T-cell (primary cell): ENCODE results near the gene H2AZ2. TPM values are rescaled to one million over a fixed set of nuclear protein-coding genes. Genes with fewer than 3 reads are reported as not detected.
"Not testable (repeated sequence)": the region's sequence is repeated elsewhere in the genome, so short reads cannot be mapped to it uniquely, and the experiment has no call there.

Experiments
- ATAC-seq, 4 experiments: fragments of 200-7000 bp in 3 of 4; fragments of 150-1000 bp in 1 of 4; cut with Tn5 transposase; replicated peaks in 1 of 4; 1 replicate in 3 of 4; 2 replicates in 1 of 4; pipeline ENCODE4 v1.10.0; 2021; ENCODE audit warnings: moderate library complexity in 3 of 4, mild to moderate bottlenecking in 2 of 4, moderate number of reproducible peaks in 1 of 4
- CTCF ChIA-PET, 2 donors: fragments of 300-600 bp; sonication (Branson Sonifier 250); formaldehyde crosslinking; loops; one replicate each; lab custom pipeline; 2022; ENCODE audit warnings: antibody characterized with exemption in 2 of 2; lab: Charles Lee
- POLR2A ChIA-PET, 2 donors: fragments of 300-600 bp; sonication (Branson Sonifier 250); formaldehyde crosslinking; loops; one replicate each; lab custom pipeline; 2022; ENCODE audit warnings: antibody characterized with exemption in 2 of 2; lab: Charles Lee
- DNase-seq, 35 experiments: peaks; one replicate each; pipeline versions ENCODE4 v3.0.0 to v3.0.0-alpha.2; 2013 to 2023
- H3K27ac ChIP-seq: one replicate; pipeline ENCODE4 v1.5.1; 2013; ENCODE audit warnings: low read length
- H3K27me3 ChIP-seq, 2 experiments: replicated peaks in 1 of 2; 1 replicate in 1 of 2; 2 replicates in 1 of 2; pipeline versions ENCODE4 v1.6.1 to v1.7.0; 2013; ENCODE audit warnings: low read length in 1 of 2, mixed read lengths in 1 of 2; ENCODE audit not compliant: control insufficient read depth in 2 of 2, insufficient read depth in 2 of 2; ENCODE audit errors: extremely low read depth in 1 of 2
- H3K36me3 ChIP-seq, 2 donors: 1 replicate in 1 of 2; 2 replicates in 1 of 2; pipeline versions ENCODE4 v1.6.1 to v1.7.0; 2013; ENCODE audit warnings: low read length in 1 of 2; ENCODE audit not compliant: control insufficient read depth in 2 of 2, insufficient read depth in 1 of 2; ENCODE audit errors: extremely low read depth in 1 of 2
- H3K4me1 ChIP-seq, 2 experiments: 1 replicate in 1 of 2; 2 replicates in 1 of 2; pipeline versions ENCODE4 v1.6.1 to v1.7.0; 2013; ENCODE audit warnings: low read length in 2 of 2, mixed read lengths in 1 of 2; ENCODE audit not compliant: insufficient read depth in 2 of 2, control insufficient read depth in 1 of 2; ENCODE audit errors: extremely low read depth in 1 of 2
- H3K4me3 ChIP-seq, 2 donors: 1 replicate in 1 of 2; 2 replicates in 1 of 2; pipeline versions ENCODE4 v1.5.1 to v1.7.0; 2013; ENCODE audit warnings: mild to moderate bottlenecking in 2 of 2, low read length in 1 of 2, moderate library complexity in 1 of 2; ENCODE audit not compliant: control insufficient read depth in 1 of 2; ENCODE audit errors: extremely low read depth in 1 of 2
- H3K9me3 ChIP-seq: 2 replicates; pipeline ENCODE4 v1.7.0; 2013
- H3K27ac Mint-ChIP-seq, 2 donors: one replicate each; pipeline ENCODE4 v1.8.0; 2020 to 2021; ENCODE audit warnings: mild to moderate bottlenecking in 2 of 2, mixed read lengths in 2 of 2
- H3K27me3 Mint-ChIP-seq, 2 donors: one replicate each; pipeline ENCODE4 v1.8.0; 2021 to 2022; ENCODE audit warnings: mixed read lengths in 2 of 2
- H3K36me3 Mint-ChIP-seq: one replicate; pipeline ENCODE4 v1.8.0; 2021; ENCODE audit warnings: mixed read lengths
- H3K4me1 Mint-ChIP-seq, 3 donors: one replicate each; pipeline ENCODE4 v1.8.0; 2020 to 2022; ENCODE audit warnings: mixed read lengths in 3 of 3, mild to moderate bottlenecking in 1 of 3
- H3K4me3 Mint-ChIP-seq, 3 donors: one replicate each; pipeline ENCODE4 v1.8.0; 2020 to 2022; ENCODE audit warnings: mild to moderate bottlenecking in 3 of 3, mixed read lengths in 3 of 3, moderate library complexity in 3 of 3
- H3K9me3 Mint-ChIP-seq, 3 donors: one replicate each; pipeline ENCODE4 v1.8.0; 2020 to 2022; ENCODE audit warnings: mixed read lengths in 3 of 3
- WGBS: methylation state at CpG from one replicate; pipeline ENCODE4 v1.1.5; 2013; ENCODE audit warnings: missing lambda C conversion rate; ENCODE audit not compliant: insufficient coverage; 5-methylcytosine and 5-hydroxymethylcytosine counted together
- total RNA-seq, 35 experiments: library from RNA in 6 of 35; stranded (reverse) in 6 of 35; fragments of 120-200 nt in 1 of 35; gene quantifications; one replicate each; pipeline versions ENCODE4 v1.2.1 to v1.2.4 and lab custom pipeline; 2013 to 2026

H2AZ2 gene
- total RNA-seq, 5 donors from 2014 or later (not counting 1 experiment from before 2014, with no cell fraction given) = 151 to 177 (median 158) TPM

DNA sequence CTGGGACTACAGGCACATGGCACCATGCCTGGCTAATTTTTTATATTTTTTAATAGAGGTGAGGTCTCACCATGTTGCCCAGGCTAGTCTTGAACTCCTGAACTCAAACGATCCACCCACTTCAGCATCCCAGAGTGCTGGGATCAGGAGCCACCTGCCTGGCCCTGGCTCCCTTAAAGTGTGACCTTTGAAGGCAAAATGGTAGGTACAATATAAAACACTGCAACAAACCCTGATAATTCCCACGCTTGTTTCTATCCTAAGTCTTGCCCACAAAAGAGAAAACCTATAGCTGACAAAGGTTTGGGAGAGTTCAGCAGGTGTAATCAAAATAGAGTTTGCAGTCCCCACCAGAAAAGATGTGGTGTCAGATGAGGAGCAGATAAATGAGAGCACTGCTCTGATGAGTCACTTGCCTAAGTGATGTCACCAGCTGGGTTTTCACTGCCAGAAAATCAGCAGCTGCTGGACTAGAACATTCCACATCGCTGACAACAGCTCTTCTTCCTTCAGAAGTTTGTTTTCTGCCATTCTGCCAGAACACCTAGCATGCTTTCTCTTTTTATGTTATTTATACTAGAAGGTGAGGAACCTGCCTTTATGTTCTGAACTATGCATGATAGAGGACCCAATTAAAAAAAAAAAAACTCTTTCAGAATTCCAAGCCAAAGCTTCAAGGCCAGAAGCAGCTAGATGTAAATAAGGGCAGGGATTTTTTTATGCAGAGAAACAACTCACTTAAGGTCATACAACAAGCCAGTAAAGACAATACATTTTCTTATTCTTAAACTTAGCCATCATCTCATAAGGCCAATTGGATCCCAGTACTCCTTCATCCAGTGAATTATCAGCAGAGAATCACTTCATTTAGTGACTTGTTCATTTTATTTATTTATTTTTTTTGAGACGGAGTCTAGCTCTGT lies 19.4 kb upstream of the H2AZ2 start:
- H3K4me3 ChIP-seq = no peak overlapping the region
- DNase-seq (no peak), ATAC-seq (no peak)
- WGBS = no CpG with 5 or more reads among the region's 4 CpGs
- H3K4me1 Mint-ChIP-seq = peaks cover 0 to 4% (median 3%) of the 10 kb centered on the region in 3 donors
- H3K36me3 ChIP-seq = peaks cover 0 to 3% of the 10 kb centered on the region in 2 donors
- no peaks in the 10 kb centered on the region for H3K4me1 ChIP-seq
- POLR2A ChIA-PET = interaction anchor here in 1 of 2 donors (0.7 kb wide), 1 partner anchor 130 kb away, joined by 3 read pairs; no protein-coding TSS in a partner anchor
- H3K27me3 Mint-ChIP-seq = no peaks in the 10 kb centered on the region
- H3K9me3 ChIP-seq = no peaks in the 10 kb centered on the region
- H3K27ac ChIP-seq = no peak overlapping the region
- H3K9me3 Mint-ChIP-seq = no peaks in the 10 kb centered on the region
- no peak overlapping the region for H3K27ac Mint-ChIP-seq
- H3K27me3 ChIP-seq = peaks cover 0 to 7% of the 10 kb centered on the region in 2 experiments
- CTCF ChIA-PET = interaction anchor here (0.7 to 1.1 kb wide), 3 partner anchors 13 to 54 kb away, joined by 3 to 5 read pairs (median 3); no protein-coding TSS in a partner anchor
- H3K4me3 Mint-ChIP-seq = no peak overlapping the region
- H3K36me3 Mint-ChIP-seq = no peaks in the 10 kb centered on the region

DNA sequence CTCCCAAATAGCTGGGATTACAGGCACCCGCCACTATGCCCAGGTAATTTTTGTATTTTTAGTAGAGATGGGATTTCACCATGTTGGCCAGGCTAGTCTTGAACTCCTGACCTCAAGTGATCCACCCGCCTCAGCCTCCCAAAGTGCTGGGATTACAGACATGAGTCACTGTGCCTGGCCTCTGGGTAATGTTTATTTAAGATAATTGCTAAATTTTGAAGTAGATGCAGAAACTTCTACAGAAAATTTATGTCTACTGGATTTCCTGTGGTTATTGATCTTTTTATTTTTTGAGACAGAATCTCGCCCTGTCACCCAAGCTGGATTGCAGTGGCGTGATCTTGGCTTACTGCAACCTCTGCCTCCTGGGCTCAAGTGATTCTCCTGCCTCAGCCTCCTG lies 14.1 kb upstream of the H2AZ2 start:
- not testable (repeated sequence) for H3K27ac ChIP-seq, H3K4me1 Mint-ChIP-seq, H3K4me3 Mint-ChIP-seq, H3K36me3 Mint-ChIP-seq, H3K9me3 Mint-ChIP-seq, H3K36me3 ChIP-seq, H3K4me1 ChIP-seq, ATAC-seq, H3K4me3 ChIP-seq, H3K27ac Mint-ChIP-seq, H3K27me3 ChIP-seq, H3K9me3 ChIP-seq, H3K27me3 Mint-ChIP-seq, DNase-seq
- 80% methylated on average over 1 of the region's 4 CpGs for WGBS
- ChIA-PET POLR2A (interaction anchor here in 1 of 2 donors (0.6 kb wide), 1 partner anchor 14 kb away, joined by 3 read pairs; the partner anchor contains the start of gene H2AZ2), CTCF (interaction anchor here in 1 of 2 donors (1.2 kb wide), 1 partner anchor 19 kb away, joined by 3 read pairs; no protein-coding TSS in a partner anchor)

DNA sequence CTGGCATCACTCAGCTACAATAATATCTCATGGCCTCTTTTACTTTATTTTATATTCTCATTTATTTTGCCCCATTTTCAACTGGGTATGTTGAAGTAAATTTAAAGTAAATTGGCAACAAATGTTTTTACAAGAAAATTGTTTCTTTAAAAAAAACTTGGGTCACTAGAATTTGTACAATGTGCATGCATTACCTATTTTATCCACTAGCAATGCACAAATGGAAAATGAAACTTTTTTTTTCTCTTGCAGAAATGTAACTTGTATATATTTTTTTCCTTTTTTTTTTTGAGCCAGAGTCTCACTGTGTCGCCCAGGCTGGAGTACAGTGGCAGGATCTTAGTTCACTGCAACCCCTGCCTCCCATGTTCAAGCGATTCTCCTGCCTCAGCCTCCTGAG lies 10.3 kb upstream of the H2AZ2 start:
- no CpG with 5 or more reads among the region's 2 CpGs for WGBS
- H3K4me3 Mint-ChIP-seq = no peak overlapping the region
- no peaks in the 10 kb centered on the region for H3K9me3 ChIP-seq
- POLR2A ChIA-PET = interaction anchor here (0.7 kb wide), 2 partner anchors 23 to 299 kb away, joined by 3 read pairs; partner anchors contain the start of gene RAMP3 (in 1 of the 2)
- no peak overlapping the region for H3K27ac Mint-ChIP-seq
- H3K27me3 ChIP-seq = peaks cover 0 to 6% of the 10 kb centered on the region in 2 experiments
- no peaks in the 10 kb centered on the region for H3K36me3 ChIP-seq
- H3K36me3 Mint-ChIP-seq = no peaks in the 10 kb centered on the region
- ATAC-seq (no peak), DNase-seq (no peak)
- H3K4me1 ChIP-seq = peaks cover 0 to 8% of the 10 kb centered on the region in 2 experiments
- H3K4me1 Mint-ChIP-seq = peaks cover 4 to 5% (median 4%) of the 10 kb centered on the region in 3 donors
- CTCF ChIA-PET = interaction anchor here (0.6 to 4.0 kb wide), 9 partner anchors 10 to 292 kb away, joined by 3 to 27 read pairs (median 8); partner anchors contain the start of gene H2AZ2 (in 1 of the 2)
- H3K27ac ChIP-seq = no peak overlapping the region
- no peak overlapping the region for H3K4me3 ChIP-seq
- H3K27me3 Mint-ChIP-seq = peaks cover 0 to 3% of the 10 kb centered on the region in 2 donors
- no peaks in the 10 kb centered on the region for H3K9me3 Mint-ChIP-seq

DNA sequence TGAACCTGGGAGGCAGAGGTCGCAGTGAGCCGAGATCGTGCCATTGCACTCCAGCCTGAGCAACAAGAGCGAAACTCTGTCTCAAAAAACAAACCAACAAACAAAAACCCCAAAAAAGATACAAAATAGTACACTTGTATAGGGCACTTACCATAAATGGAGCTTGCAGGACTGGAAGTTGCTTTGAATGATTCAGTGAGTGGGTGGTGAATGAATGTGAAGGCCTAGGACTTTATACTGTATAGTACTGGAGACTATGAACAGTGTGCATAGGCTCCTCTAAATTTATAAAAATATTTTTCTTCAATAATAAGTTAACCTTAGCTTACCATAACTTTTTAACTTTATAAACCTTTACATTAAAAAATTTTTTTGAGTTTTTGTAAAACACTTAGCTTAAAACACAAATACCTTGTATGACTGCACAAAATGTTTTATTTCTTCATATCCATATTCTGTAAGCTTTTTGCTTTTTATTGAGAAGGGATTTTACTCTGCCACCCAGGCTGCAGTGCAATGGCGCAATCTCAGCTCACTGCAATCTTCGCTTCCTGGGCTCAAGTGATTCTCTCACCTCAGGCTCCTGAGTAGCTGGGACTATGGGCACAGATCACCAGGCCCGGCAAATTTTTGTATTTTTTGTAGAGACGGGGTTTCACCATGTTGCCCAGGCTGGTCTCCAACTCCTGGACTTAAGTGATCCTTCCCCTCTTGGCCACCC lies 6.9 kb upstream of the H2AZ2 start:
- Mint-ChIP-seq H3K27me3 (no peaks in the 10 kb centered on the region), H3K4me3 (no peak overlapping the region), H3K4me1 (peaks cover 4 to 5% (median 4%) of the 10 kb centered on the region in 3 donors), H3K36me3 (no peaks in the 10 kb centered on the region), H3K27ac (no peak overlapping the region), H3K9me3 (no peaks in the 10 kb centered on the region)
- H3K4me1 ChIP-seq = peaks cover 0 to 8% of the 10 kb centered on the region in 2 experiments
- no peak overlapping the region for H3K27ac ChIP-seq
- WGBS = 80% methylated on average over 3 of the region's 8 CpGs
- H3K27me3 ChIP-seq = no peaks in the 10 kb centered on the region
- no peaks in the 10 kb centered on the region for H3K9me3 ChIP-seq
- no peak overlapping the region for H3K4me3 ChIP-seq
- DNase-seq (no peak), ATAC-seq (no peak)
- POLR2A ChIA-PET = interaction anchor here (0.5 to 0.6 kb wide), 3 partner anchors 11 to 272 kb away, joined by 3 to 4 read pairs (median 3); no protein-coding TSS in a partner anchor
- CTCF ChIA-PET = interaction anchor here (0.7 to 1.6 kb wide), 9 partner anchors 13 to 283 kb away, joined by 3 to 7 read pairs (median 3); partner anchors contain the start of gene PURB (in 1 of the 2)
- H3K36me3 ChIP-seq = no peaks in the 10 kb centered on the region

DNA sequence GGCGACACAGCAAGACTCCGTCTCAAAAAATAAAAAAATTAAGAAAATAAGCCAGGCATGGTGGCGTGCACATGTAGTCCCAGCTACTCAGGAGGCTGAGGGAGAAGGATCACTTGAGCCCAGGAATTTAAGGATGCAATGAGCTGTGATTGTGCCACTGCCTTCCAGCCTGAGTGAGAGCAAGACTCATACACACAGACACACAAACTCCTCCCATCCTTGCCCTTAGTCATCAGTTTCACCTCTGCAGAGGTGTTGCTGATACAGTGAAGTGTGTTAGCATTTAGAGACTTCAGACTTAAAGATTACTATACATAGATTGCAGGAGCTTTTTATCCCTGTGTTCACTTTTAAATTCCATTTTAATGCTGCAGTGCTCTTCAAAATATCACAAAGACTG lies 5.5 kb upstream of the H2AZ2 start:
- CTCF ChIA-PET = no interaction called here

More for the DNA sequence above, 5.5 kb upstream of the H2AZ2 start:
- DNase-seq = no peak
- no peaks in the 10 kb centered on the region for H3K36me3 Mint-ChIP-seq
- Histone ChIP-seq H3K4me3 (no peak overlapping the region), H3K4me1 (peaks cover 0 to 17% of the 10 kb centered on the region in 2 experiments), H3K27me3 (no peaks in the 10 kb centered on the region), H3K36me3 (no peaks in the 10 kb centered on the region), H3K27ac (no peak overlapping the region), H3K9me3 (no peaks in the 10 kb centered on the region)
- H3K27ac Mint-ChIP-seq = no peak overlapping the region
- no peaks in the 10 kb centered on the region for H3K9me3 Mint-ChIP-seq
- POLR2A ChIA-PET = no interaction called here
- H3K4me1 Mint-ChIP-seq = peaks cover 4 to 7% (median 5%) of the 10 kb centered on the region in 3 donors
- no peak for ATAC-seq
- no peaks in the 10 kb centered on the region for H3K27me3 Mint-ChIP-seq
- WGBS = no CpG with 5 or more reads among the region's 3 CpGs
- H3K4me3 Mint-ChIP-seq = no peak overlapping the region
